ENCODE results near the gene FAM156A. TPM values are rescaled to one million over a fixed set of nuclear protein-coding genes. Genes with fewer than 3 reads are reported as not detected.
"Not testable (repeated sequence)": the region's sequence is repeated elsewhere in the genome, so short reads cannot be mapped to it uniquely, and the experiment has no call there.

FAM156A gene
- total RNA-seq, 2 donors from 2014 or later: 36.1 to 39.3 TPM

GRCh38 chrX:52935470-52935784 is 22.9 kb downstream of the FAM156A start:
- ATAC-seq (replicated peaks); H3K27me3 Mint-ChIP-seq: not testable (repeated sequence)

DNA sequence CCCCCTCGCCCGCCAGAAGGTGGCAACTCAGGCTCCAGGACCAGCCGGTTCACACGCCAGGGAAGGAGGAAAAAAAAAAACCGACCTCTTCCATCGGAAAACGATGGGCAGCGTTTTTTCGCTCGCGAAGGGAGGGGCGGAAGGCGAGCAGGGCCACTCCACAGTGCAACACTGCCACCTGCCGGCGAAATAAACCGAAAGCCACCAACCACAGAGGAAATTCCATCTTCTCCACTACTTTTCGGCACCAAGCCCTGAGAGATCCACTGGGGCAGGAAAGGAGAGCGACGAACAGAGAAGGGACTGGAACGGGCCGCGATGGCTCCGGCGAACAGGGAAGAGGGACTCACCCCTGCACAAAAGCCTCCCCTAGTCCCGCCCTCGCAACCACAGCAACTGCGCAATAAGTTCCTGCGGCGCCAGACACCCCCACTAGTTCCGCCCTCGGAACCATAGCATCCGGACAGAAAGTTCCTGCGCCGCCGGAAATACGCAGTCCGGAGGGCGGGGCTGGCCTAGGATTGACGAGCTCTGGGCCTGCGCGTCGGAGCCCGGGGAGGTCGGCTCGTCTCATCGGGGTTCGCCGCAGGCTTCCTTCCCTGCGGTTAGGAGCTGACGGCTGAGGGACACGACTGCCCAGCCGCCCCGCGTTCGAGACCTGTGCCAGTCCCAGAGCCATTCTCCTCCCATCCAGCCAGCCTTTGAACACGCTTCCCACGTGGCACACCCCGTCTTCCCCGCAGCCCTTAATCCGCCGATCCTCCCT is 23.4 kb downstream of the FAM156A start:
- H3K4me1 Mint-ChIP-seq: peaks cover 4% of the 10 kb centered on the region
- no peaks in the 10 kb centered on the region for H3K27me3 Mint-ChIP-seq
- H3K36me3 Mint-ChIP-seq (ENCODE audit: low read depth): peaks cover 14% of the 10 kb centered on the region
- no peaks in the 10 kb centered on the region for H3K9me3 Mint-ChIP-seq
- peak; percentile 97 for ATAC-seq (replicated peaks)
- H3K27ac Mint-ChIP-seq: peak overlapping the region; percentile 98
- peak overlapping the region; percentile 89 for H3K4me3 Mint-ChIP-seq

More at GRCh38 chrX:52935470-52935784, 22.9 kb downstream of the FAM156A start:
- Mint-ChIP-seq H3K36me3 (ENCODE audit: low read depth) (peaks cover 14% of the 10 kb centered on the region), H3K27ac (peak overlapping the region; percentile 98), H3K4me3 (peak overlapping the region; percentile 89)
- H3K4me1 Mint-ChIP-seq, H3K9me3 Mint-ChIP-seq: not testable (repeated sequence)

GRCh38 chrX:52933976-52934703 is 24.2 kb downstream of the FAM156A start:
- Mint-ChIP-seq H3K9me3 (no peaks in the 10 kb centered on the region), H3K27me3 (no peaks in the 10 kb centered on the region), H3K4me1 (peaks cover 4% of the 10 kb centered on the region), H3K4me3 (peak overlapping the region; percentile 89), H3K36me3 (ENCODE audit: low read depth) (peaks cover 14% of the 10 kb centered on the region), H3K27ac (peak overlapping the region; percentile 98)
- ATAC-seq (replicated peaks): no peak

DNA sequence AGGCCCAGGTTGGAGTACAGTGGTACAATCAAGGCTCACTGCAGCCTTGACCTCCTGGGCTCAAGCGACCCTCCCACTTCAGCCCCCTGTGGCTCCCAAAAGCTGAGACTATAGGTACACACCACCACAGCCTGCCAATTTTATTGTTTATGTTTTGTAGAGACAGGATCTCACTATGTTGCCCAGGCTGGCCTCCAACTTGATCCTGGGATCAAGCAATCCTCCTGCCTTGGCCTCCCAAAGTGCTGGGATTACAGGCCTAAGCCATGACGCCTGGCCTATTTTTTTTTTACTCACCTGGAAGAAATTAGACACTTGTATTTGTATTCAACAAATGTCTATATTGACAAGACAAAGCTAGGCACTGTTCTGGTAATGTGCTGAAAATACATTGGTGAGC is 25.1 kb downstream of the FAM156A start:
- Mint-ChIP-seq H3K4me3 (no peak overlapping the region), H3K4me1 (peaks cover 4% of the 10 kb centered on the region), H3K36me3 (ENCODE audit: low read depth) (peaks cover 14% of the 10 kb centered on the region), H3K27me3 (no peaks in the 10 kb centered on the region), H3K27ac (no peak overlapping the region), H3K9me3 (no peaks in the 10 kb centered on the region)
- ATAC-seq (replicated peaks): no peak

DNA sequence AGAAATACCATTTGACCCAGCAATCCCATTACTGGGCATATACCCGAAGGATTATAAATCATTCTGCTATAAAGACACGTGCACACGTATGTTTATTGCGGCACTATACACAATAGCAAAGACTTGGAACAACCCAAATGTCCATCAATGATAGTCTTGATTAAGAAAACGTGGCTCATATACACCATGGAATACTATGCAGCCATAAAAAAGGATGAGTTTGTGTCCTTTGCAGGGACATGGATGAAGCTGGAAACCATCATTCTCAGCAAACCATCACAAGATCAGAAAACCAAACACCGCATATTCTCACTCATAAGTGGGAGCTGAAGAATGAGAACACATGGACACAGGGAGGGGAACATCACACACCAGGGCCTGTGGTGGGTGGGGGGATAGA is 28.1 kb downstream of the FAM156A start:
- not testable (repeated sequence) for H3K9me3 Mint-ChIP-seq; H3K27me3 Mint-ChIP-seq; H3K4me3 Mint-ChIP-seq; H3K27ac Mint-ChIP-seq; H3K4me1 Mint-ChIP-seq; ATAC-seq (replicated peaks)
- peaks cover 12% of the 10 kb centered on the region for H3K36me3 Mint-ChIP-seq (ENCODE audit: low read depth)

DNA sequence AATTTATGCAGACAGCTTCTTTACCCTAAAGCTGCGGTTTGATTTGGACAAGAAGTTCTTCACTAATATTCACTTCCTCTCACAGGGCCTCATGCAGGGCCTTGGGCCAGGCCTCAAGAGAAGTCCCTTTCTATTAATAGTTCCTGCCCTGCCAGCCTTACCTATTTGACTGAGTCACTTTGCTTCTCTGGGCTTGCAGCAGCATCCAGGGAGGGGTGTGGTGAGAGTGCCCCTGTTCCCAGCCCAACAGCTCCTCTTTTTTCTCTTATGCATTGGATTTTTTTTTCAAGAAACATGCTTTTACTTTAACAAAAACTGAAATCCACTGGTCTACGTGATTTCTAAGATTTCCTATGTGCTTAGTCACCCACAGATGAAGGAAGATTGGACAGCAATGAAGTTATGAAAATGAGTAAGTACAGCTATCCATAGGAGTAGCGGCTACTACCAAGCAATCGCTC is 34.5 kb downstream of the FAM156A start:
- no peak for ATAC-seq (replicated peaks)
- no peak overlapping the region for H3K27ac Mint-ChIP-seq
- peaks cover 15% of the 10 kb centered on the region for H3K36me3 Mint-ChIP-seq (ENCODE audit: low read depth)
- H3K4me3 Mint-ChIP-seq: no peak overlapping the region
- peaks cover 3% of the 10 kb centered on the region for H3K27me3 Mint-ChIP-seq
- H3K4me1 Mint-ChIP-seq: peaks cover 5% of the 10 kb centered on the region
- H3K9me3 Mint-ChIP-seq: no peaks in the 10 kb centered on the region

- H3K27ac Mint-ChIP-seq; H3K4me1 Mint-ChIP-seq; H3K27me3 Mint-ChIP-seq; H3K4me3 Mint-ChIP-seq; H3K9me3 Mint-ChIP-seq; H3K36me3 Mint-ChIP-seq (ENCODE audit: low read depth): not testable (repeated sequence)
- peak; percentile 73 for ATAC-seq (replicated peaks)
Measured at GRCh38 chrX:52914704-52915103, 43.6 kb downstream of the FAM156A start.

- ATAC-seq (replicated peaks); H3K36me3 Mint-ChIP-seq (ENCODE audit: low read depth); H3K27me3 Mint-ChIP-seq; H3K4me1 Mint-ChIP-seq; H3K9me3 Mint-ChIP-seq; H3K4me3 Mint-ChIP-seq; H3K27ac Mint-ChIP-seq: not testable (repeated sequence)
Measured at GRCh38 chrX:52913681-52914080, 44.6 kb downstream of the FAM156A start.

GRCh38 chrX:52909313-52909969 is 48.9 kb downstream of the FAM156A start:
- not testable (repeated sequence) for H3K36me3 Mint-ChIP-seq (ENCODE audit: low read depth); H3K9me3 Mint-ChIP-seq; H3K27ac Mint-ChIP-seq; H3K27me3 Mint-ChIP-seq; ATAC-seq (replicated peaks); H3K4me3 Mint-ChIP-seq; H3K4me1 Mint-ChIP-seq

DNA sequence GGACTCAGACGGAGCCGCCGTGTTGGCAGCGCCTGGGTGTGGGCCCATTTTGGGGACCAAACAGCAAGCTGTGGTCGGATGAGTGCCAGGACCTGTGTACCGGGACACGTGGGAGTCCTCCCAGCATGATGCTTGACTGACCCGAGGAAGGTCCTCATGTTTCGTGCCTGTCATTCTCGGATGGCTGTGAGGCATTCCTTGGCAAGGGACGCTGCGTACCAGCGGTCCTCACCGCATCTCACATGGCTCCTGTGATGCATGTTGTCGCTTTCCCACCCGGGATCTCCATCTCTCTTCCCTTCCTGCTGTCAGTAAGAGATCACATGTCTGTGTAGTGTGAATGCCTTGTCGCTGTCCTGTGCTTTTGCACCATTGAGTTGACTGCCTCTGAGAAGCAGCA is 50.4 kb downstream of the FAM156A start:
- H3K9me3 Mint-ChIP-seq; H3K4me3 Mint-ChIP-seq; H3K36me3 Mint-ChIP-seq (ENCODE audit: low read depth); H3K27me3 Mint-ChIP-seq; H3K4me1 Mint-ChIP-seq; H3K27ac Mint-ChIP-seq; ATAC-seq (replicated peaks): not testable (repeated sequence)

DNA sequence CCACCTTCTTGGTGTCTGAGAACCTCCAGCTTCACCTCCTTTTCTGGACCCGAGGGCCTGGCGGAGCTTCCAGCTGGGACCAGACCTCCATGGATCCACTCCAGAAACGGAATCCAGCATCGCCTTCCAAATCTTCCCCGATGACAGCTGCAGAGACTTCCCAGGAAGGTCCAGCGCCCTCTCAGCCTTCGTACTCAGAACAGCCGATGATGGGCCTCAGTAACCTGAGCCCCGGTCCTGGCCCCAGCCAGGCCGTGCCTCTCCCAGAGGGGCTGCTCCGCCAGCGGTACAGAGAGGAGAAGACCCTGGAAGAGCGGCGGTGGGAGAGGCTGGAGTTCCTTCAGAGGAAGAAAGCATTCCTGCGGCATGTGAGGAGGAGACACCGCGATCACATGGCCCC is 51.2 kb downstream of the FAM156A start:
- H3K36me3 Mint-ChIP-seq (ENCODE audit: low read depth); H3K27me3 Mint-ChIP-seq; H3K4me3 Mint-ChIP-seq; H3K4me1 Mint-ChIP-seq; H3K27ac Mint-ChIP-seq; ATAC-seq (replicated peaks); H3K9me3 Mint-ChIP-seq: not testable (repeated sequence)

DNA sequence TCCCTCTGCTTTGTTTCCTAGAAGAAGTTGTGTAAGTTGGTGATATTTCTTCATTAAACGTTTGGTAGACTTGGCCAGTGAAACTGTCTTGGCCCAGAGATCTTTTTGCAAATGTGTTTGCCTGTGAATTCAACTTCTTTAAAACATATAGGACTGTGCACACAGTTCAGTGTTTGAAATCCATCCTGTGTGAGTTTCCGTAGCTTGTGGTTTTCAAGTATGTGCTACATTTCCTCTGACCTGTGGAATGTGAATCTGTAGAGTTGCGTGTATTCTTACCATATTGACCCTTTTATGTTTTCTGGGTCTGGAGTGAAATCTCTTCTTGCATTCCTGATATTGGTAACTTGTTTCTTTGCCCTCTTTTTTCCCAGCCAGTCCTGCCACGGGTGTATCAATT is 52.2 kb downstream of the FAM156A start:
- H3K4me3 Mint-ChIP-seq; H3K4me1 Mint-ChIP-seq; H3K27me3 Mint-ChIP-seq; H3K9me3 Mint-ChIP-seq; ATAC-seq (replicated peaks); H3K27ac Mint-ChIP-seq; H3K36me3 Mint-ChIP-seq (ENCODE audit: low read depth): not testable (repeated sequence)

DNA sequence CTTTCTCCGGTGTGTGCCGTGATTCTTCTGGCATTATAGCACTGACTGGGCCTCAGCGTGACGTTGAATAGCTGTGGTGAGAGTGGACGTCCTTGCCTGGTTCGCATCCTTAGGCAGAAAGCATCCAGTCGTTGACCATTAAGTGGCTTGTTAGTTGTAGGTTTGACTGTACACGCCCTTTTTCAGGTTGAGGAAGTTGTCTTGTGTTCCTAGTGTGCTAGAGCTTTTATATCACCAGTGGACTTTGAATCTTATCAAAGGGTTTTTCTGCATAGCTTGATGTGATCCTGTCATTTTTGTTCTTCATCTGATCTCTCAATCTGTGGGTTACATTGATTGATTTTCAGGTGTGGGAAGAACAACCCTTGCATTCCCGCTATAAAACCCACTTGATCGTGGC is 52.8 kb downstream of the FAM156A start:
- H3K27me3 Mint-ChIP-seq; H3K27ac Mint-ChIP-seq; ATAC-seq (replicated peaks); H3K36me3 Mint-ChIP-seq (ENCODE audit: low read depth); H3K9me3 Mint-ChIP-seq; H3K4me1 Mint-ChIP-seq; H3K4me3 Mint-ChIP-seq: not testable (repeated sequence)

Measured in activated T-helper 17 cell treated with anti-CD3 and anti-CD28 coated beads, Interleukin-2, amount 50 U/mL, for 72 hours (primary cell).